ENCODE data around the gene ADGRG2. TPM values are rescaled to one million over a fixed set of nuclear protein-coding genes. Genes with fewer than 3 reads are reported as not detected.
"Not testable (repeated sequence)": the region's sequence is repeated elsewhere in the genome, so short reads cannot be mapped to it uniquely, and the experiment has no call there.

Gene ADGRG2
- total RNA-seq, 1 donor from 2014 or later: 2.4 TPM

GRCh38 chrX:19075754-19076153 lies 46.5 kb downstream of the ADGRG2 start:
- DNase-seq: no peak

DNA sequence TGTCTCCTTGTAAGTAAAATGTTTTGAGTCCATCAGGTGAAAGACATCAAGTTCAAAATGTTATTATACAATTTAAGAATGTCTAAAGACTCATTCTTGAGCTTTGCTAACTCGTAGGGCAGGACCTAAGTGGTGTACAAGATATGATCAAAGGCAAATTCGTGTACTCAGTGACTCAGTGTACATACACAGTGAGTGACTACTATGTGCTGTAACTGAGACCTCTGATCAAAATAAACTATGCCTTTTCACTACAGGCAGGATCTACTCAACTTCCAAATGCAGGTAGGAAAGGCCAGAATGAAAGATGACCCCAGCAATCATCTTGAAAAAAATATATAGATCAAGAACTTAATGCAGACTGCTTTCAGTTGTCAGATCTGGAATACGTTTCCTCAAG lies 49.9 kb downstream of the ADGRG2 start:
- DNase-seq: no peak

GRCh38 chrX:19070555-19070994 lies 51.7 kb downstream of the ADGRG2 start:
- DNase-seq: no peak

DNA sequence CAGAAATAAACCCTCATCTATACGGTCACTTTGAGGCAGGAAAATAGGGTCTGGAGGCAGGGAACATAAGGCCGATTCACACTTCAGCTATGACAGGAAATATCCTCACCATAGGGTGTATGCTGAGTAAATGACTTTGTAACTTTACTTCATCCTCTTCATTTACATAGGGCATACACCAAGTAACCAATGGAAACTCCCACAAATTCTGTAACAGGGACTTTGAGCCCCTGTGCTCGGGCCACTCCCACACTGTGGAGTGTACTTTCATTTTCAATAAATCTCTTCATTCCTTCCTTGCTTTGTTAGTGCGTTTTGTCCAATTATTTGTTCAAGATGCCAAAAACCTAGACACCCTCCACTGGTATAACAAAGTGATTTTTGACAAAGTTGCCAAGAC lies 55.3 kb downstream of the ADGRG2 start:
- DNase-seq: not testable (repeated sequence)

- DNase-seq: no peak
Measured at GRCh38 chrX:19065535-19065934, 56.7 kb downstream of the ADGRG2 start.

DNA sequence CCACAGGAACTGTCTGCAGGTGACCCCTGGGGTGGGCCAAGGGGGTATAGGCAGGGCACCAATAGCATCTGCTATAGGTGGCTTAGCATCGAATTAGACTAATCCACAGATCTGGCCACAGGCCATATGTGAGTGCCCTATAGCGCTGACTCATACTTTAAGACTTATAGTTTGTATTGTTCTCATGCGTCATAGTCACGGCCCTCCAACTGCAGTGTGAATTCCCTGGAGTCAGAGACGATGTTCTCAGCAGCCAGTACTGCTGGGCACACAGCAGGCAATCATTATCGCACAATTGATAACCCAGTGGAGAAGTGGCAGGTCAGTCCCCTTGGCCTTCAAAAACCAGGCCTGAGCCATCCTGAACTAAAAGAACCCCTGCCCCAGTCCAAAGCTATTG lies 58.1 kb downstream of the ADGRG2 start:
- DNase-seq: no peak

GRCh38 chrX:19063030-19063429 lies 59.2 kb downstream of the ADGRG2 start:
- DNase-seq: no peak

DNA sequence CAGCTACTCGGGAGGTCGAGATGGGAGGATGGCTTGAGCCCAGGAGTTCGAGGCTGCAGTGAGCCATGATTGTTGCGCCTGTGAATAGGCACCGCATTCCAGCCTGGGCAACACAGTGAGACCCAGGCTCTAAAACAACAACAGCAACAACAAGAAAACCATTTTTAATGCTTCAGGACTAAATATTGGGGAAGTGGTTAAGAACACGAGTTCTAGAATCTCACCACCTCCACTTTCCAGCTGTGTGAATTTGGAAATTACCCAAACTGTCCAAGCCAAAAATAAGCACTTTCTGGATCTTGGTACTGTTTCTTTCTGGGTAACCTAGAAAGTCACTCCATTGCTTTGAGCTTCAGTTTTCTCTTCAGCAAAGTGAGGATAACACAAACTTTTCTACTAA lies 63.2 kb downstream of the ADGRG2 start:
- DNase-seq: no peak

- no peak for DNase-seq
Measured at GRCh38 chrX:19057856-19058255, 64.4 kb downstream of the ADGRG2 start.

DNA sequence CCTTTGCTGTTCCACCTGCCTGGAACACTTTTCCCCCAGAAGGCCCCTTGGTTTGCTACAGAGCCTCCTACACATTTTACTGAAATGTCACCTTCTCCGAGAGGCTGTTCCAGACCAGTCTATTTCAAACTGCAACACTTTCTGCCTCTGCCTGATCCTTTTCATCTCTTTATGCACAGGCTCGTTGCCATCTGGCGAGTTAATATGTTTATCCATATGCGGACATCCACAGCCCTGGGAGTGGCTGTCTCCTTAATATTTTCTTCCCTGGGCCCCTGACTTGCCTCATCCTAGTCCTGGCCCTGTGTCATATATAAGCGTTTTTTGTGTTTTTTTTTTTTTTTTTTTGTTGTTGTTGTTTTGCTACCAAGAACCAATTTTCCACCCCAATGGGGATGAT lies 73.2 kb downstream of the ADGRG2 start:
- no peak for DNase-seq

GRCh38 chrX:19046343-19047215 lies 75.7 kb downstream of the ADGRG2 start:
- no peak for DNase-seq

- DNase-seq: no peak
Measured at GRCh38 chrX:19040373-19040772, 81.9 kb downstream of the ADGRG2 start.

GRCh38 chrX:19034025-19034424 lies 88.2 kb downstream of the ADGRG2 start:
- DNase-seq: no peak

GRCh38 chrX:19030805-19031204 lies 91.5 kb downstream of the ADGRG2 start:
- DNase-seq: no peak

DNA sequence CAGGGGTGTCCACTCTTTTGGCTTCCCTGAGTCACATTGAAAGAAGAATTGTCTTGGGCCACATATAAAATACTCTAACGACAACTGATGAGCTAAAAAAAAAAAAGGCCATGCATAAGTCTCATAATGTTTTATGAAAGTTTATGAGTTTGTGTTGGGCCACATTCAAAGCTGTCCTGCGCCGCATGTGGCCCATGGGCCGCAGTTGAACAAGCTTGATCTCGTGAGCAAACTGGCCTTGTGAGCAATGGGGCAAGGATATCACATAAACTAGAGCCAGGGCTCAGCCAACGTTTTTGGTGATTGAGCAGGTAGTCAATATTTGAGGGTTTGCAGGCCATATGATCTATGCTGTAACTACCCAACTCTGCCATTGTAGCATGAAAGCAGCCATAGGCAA lies 93.7 kb downstream of the ADGRG2 start:
- DNase-seq: no peak

DNA sequence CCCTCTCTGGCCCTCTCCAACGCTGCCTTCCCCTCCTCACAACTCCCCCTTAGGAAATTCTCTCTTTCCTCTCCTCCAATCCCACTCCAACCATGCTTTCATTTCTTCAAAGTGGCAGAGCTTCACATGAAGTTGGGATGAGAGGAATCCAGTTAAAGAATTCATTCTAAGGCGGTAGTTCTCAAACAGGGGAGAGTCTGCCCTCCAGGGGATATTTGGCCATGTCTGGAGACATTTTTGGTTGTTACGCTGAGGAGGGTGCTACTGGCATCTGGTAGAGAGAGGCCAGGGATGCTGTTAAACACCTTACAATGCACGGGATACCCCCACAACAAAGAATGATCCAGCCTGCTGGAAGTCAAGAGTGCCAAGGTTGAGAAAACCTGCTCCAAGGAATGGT lies 97.9 kb downstream of the ADGRG2 start:
- DNase-seq: no peak

DNA sequence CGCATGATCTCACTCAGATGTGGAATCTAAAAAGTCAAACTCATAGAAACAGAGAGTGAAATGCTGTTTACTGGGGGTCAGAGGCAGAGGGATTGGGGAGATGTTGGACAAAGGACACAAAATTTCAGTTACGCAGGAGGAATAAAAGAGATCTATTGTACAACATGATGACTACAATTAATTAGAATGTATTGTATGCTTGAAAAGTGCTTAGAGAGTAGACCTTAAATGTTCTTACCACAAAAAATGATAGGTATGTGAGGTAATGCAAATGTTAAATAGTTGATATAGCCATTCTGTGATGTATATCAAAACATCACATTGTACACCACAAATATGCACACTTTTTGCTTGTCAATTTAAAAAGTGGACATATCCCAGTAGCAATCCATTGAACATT lies 102.3 kb downstream of the ADGRG2 start:
- DNase-seq: no peak

GRCh38 chrX:19017271-19017670 lies 105.0 kb downstream of the ADGRG2 start:
- DNase-seq: no peak

GRCh38 chrX:19016614-19017013 lies 105.7 kb downstream of the ADGRG2 start:
- not testable (repeated sequence) for DNase-seq

DNA sequence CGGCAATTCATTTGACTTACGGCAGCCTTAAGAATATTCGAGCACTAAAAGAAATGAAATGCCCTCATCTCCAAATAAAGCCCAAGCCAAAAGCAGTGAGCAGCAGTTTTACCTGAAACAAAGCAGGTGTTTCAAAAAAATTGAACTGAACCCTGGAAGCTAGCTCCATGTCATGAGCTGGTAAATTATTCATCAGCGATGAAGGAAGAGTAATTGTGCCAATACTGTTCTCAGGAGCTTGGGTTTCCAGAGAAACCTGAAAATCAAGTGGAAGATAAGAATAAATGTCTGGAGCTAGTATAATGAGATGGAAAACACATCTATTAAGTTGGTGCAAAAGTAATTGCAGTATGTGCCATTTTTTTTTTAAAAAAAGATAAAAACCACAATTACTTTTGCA lies 114.4 kb downstream of the ADGRG2 start:
- no peak for DNase-seq

- DNase-seq: no peak
Measured at GRCh38 chrX:19007011-19007410, 115.3 kb downstream of the ADGRG2 start.

- DNase-seq: no peak
Measured at GRCh38 chrX:19005909-19006308, 116.4 kb downstream of the ADGRG2 start.

GRCh38 chrX:19003756-19004155 lies 118.5 kb downstream of the ADGRG2 start:
- DNase-seq: peak; percentile 47

DNA sequence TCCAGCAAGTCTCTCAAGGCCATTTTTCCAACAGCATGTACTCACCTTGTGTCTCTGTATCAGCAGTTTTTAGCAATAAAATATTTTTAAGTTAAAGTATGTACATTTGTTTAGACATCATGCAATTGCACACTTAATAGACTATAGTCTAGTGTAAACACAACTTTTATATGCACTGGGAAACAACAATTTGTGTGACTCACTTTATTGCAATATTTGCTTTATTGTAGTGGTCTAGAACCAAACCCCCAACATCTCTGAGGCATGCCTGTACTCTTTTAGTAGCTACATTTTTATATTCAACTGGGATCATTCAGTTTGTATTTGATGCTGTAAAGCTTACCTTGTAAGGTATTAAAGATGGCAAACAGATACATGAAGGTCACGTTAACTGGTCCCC lies 123.6 kb downstream of the ADGRG2 start:
- DNase-seq: no peak
